ENCODE results near the gene ODC1.

The ODC1 gene

GRCh38 chr2:10407841-10408648, 40.1 kb downstream of the ODC1 start:
- Histone ChIP-seq H3K4me3 (ENCODE audit: insufficient read depth in 1 of 2, low read depth in 1 of 2, low read length in 2 of 2) (no peak overlapping the region), H2AFZ (ENCODE audit: low read depth, low read length) (no peak overlapping the region), H3K27me3 (ENCODE audit: control insufficient read depth in 1 of 2, insufficient read depth in 1 of 2, low read length in 2 of 2) (peaks cover 0 to 6% of the 10 kb centered on the region in 2 experiments), H3K9me3 (ENCODE audit: control insufficient read depth, low read length) (peaks cover 8% of the 10 kb centered on the region), H3K14ac (ENCODE audit: low read length in 2 of 2) (no peak overlapping the region), H3K79me1 (replicated peaks; ENCODE audit: low read length, poor library complexity, severe bottlenecking) (peaks cover 3% of the 10 kb centered on the region), H2AK5ac (ENCODE audit: low read length, severe bottlenecking) (peak overlapping the region; percentile 61), H2BK120ac (ENCODE audit: low read depth, low read length) (no peak overlapping the region), H2BK5ac (ENCODE audit: low read depth, low read length, poor library complexity, severe bottlenecking) (no peak overlapping the region), H3K23ac (ENCODE audit: low read length in 2 of 2) (no peak overlapping the region), H4K8ac (ENCODE audit: low read length) (no peak overlapping the region), H3K4me2 (ENCODE audit: low read length, poor library complexity, severe bottlenecking) (no peak overlapping the region), H3K9ac (ENCODE audit: low read length) (no peak overlapping the region), H2BK15ac (ENCODE audit: low read depth, poor library complexity, severe bottlenecking) (no peak overlapping the region), H3K4ac (ENCODE audit: low read depth in 1 of 2, low read length in 2 of 2) (peak overlapping the region; percentile 35 to 37), H4K91ac (ENCODE audit: low read length) (no peak overlapping the region), H3K4me1 (ENCODE audit: control insufficient read depth, insufficient read depth, low read depth, low read length) (peaks cover 56% of the 10 kb centered on the region), H3K27ac (ENCODE audit: low read length, poor library complexity, severe bottlenecking) (peak overlapping the region; percentile 21), H3K36me3 (ENCODE audit: control insufficient read depth in 1 of 2, insufficient read depth in 2 of 2, low read depth in 1 of 2, low read length in 2 of 2) (peaks cover 0 to 8% of the 10 kb centered on the region in 2 experiments), H3K18ac (ENCODE audit: low read depth in 1 of 2, low read length in 2 of 2) (no peak overlapping the region), H2BK12ac (ENCODE audit: low read length in 2 of 2) (no peak overlapping the region)
- DNase-seq = peak; percentile 54
- 64% methylated on average over 7 of the region's 11 CpGs for WGBS

GRCh38 chr2:10407432-10407831, 40.7 kb downstream of the ODC1 start:
- Histone ChIP-seq H3K27ac (ENCODE audit: low read length, poor library complexity, severe bottlenecking) (no peak overlapping the region), H2BK12ac (ENCODE audit: low read length in 2 of 2) (no peak overlapping the region), H2BK5ac (ENCODE audit: low read depth, low read length, poor library complexity, severe bottlenecking) (no peak overlapping the region), H3K9ac (ENCODE audit: low read length) (no peak overlapping the region), H2BK120ac (ENCODE audit: low read depth, low read length) (no peak overlapping the region), H3K23ac (ENCODE audit: low read length in 2 of 2) (no peak overlapping the region), H3K4me2 (ENCODE audit: low read length, poor library complexity, severe bottlenecking) (no peak overlapping the region), H3K18ac (ENCODE audit: low read depth in 1 of 2, low read length in 2 of 2) (no peak overlapping the region), H3K14ac (ENCODE audit: low read length in 2 of 2) (no peak overlapping the region), H4K91ac (ENCODE audit: low read length) (no peak overlapping the region), H3K36me3 (ENCODE audit: control insufficient read depth in 1 of 2, insufficient read depth in 2 of 2, low read depth in 1 of 2, low read length in 2 of 2) (peaks cover 0 to 8% of the 10 kb centered on the region in 2 experiments), H2BK15ac (ENCODE audit: low read depth, poor library complexity, severe bottlenecking) (no peak overlapping the region), H3K9me3 (ENCODE audit: control insufficient read depth, low read length) (peaks cover 3% of the 10 kb centered on the region), H3K27me3 (ENCODE audit: control insufficient read depth in 1 of 2, insufficient read depth in 1 of 2, low read length in 2 of 2) (peaks cover 0 to 6% of the 10 kb centered on the region in 2 experiments), H3K4me1 (ENCODE audit: control insufficient read depth, insufficient read depth, low read depth, low read length) (peaks cover 57% of the 10 kb centered on the region), H3K4ac (ENCODE audit: low read depth in 1 of 2, low read length in 2 of 2) (no peak overlapping the region), H2AFZ (ENCODE audit: low read depth, low read length) (no peak overlapping the region), H3K4me3 (ENCODE audit: insufficient read depth in 1 of 2, low read depth in 1 of 2, low read length in 2 of 2) (no peak overlapping the region), H4K8ac (ENCODE audit: low read length) (no peak overlapping the region), H3K79me1 (replicated peaks; ENCODE audit: low read length, poor library complexity, severe bottlenecking) (peaks cover 5% of the 10 kb centered on the region), H2AK5ac (ENCODE audit: low read length, severe bottlenecking) (peak overlapping the region; percentile 47)
- DNase-seq = no peak
- WGBS = 94% methylated on average over 3 of the region's 4 CpGs

- no peak for DNase-seq
- WGBS = 95% methylated on average over 17 of the region's 18 CpGs
- peak overlapping the region; percentile 55 for H2AK5ac ChIP-seq (ENCODE audit: low read length, severe bottlenecking)
- no peak overlapping the region for H2BK15ac ChIP-seq (ENCODE audit: low read depth, poor library complexity, severe bottlenecking)
- H3K79me1 ChIP-seq (replicated peaks; ENCODE audit: low read length, poor library complexity, severe bottlenecking) = peaks cover 5% of the 10 kb centered on the region
- no peak overlapping the region for H3K9ac ChIP-seq (ENCODE audit: low read length)
- H2BK12ac ChIP-seq (ENCODE audit: low read length in 2 of 2) = no peak overlapping the region
- H2AFZ ChIP-seq (ENCODE audit: low read depth, low read length) = no peak overlapping the region
- no peak overlapping the region for H3K4me3 ChIP-seq (ENCODE audit: insufficient read depth in 1 of 2, low read depth in 1 of 2, low read length in 2 of 2)
- H2BK5ac ChIP-seq (ENCODE audit: low read depth, low read length, poor library complexity, severe bottlenecking) = no peak overlapping the region
- no peak overlapping the region for H3K18ac ChIP-seq (ENCODE audit: low read depth in 1 of 2, low read length in 2 of 2)
- H3K9me3 ChIP-seq (ENCODE audit: control insufficient read depth, low read length) = no peaks in the 10 kb centered on the region
- H3K27me3 ChIP-seq (ENCODE audit: control insufficient read depth in 1 of 2, insufficient read depth in 1 of 2, low read length in 2 of 2) = peaks cover 0 to 6% of the 10 kb centered on the region in 2 experiments
- H3K36me3 ChIP-seq (ENCODE audit: control insufficient read depth in 1 of 2, insufficient read depth in 2 of 2, low read depth in 1 of 2, low read length in 2 of 2) = peaks cover 0 to 5% of the 10 kb centered on the region in 2 experiments
- no peak overlapping the region for H4K8ac ChIP-seq (ENCODE audit: low read length)
- H2BK120ac ChIP-seq (ENCODE audit: low read depth, low read length) = no peak overlapping the region
- no peak overlapping the region for H4K91ac ChIP-seq (ENCODE audit: low read length)
- no peak overlapping the region for H3K23ac ChIP-seq (ENCODE audit: low read length in 2 of 2)
- H3K4me2 ChIP-seq (ENCODE audit: low read length, poor library complexity, severe bottlenecking) = no peak overlapping the region
- H3K14ac ChIP-seq (ENCODE audit: low read length in 2 of 2) = no peak overlapping the region
- H3K4me1 ChIP-seq (ENCODE audit: control insufficient read depth, insufficient read depth, low read depth, low read length) = peaks cover 62% of the 10 kb centered on the region
- no peak overlapping the region for H3K27ac ChIP-seq (ENCODE audit: low read length, poor library complexity, severe bottlenecking)
- no peak overlapping the region for H3K4ac ChIP-seq (ENCODE audit: low read depth in 1 of 2, low read length in 2 of 2)
These were observed 41.5 kb downstream of the ODC1 start for GRCh38 chr2:10406491-10407188.

GRCh38 chr2:10406016-10406415, 42.1 kb downstream of the ODC1 start:
- no peak overlapping the region for H2BK12ac ChIP-seq (ENCODE audit: low read length in 2 of 2)
- no peak for DNase-seq
- peak overlapping the region; percentile 70 for H2AK5ac ChIP-seq (ENCODE audit: low read length, severe bottlenecking)
- H2BK5ac ChIP-seq (ENCODE audit: low read depth, low read length, poor library complexity, severe bottlenecking) = no peak overlapping the region
- 96% methylated on average over 10 of the region's 10 CpGs for WGBS
- peaks cover 0 to 6% of the 10 kb centered on the region in 2 experiments for H3K27me3 ChIP-seq (ENCODE audit: control insufficient read depth in 1 of 2, insufficient read depth in 1 of 2, low read length in 2 of 2)
- no peak overlapping the region for H3K9ac ChIP-seq (ENCODE audit: low read length)
- no peak overlapping the region for H3K27ac ChIP-seq (ENCODE audit: low read length, poor library complexity, severe bottlenecking)
- no peak overlapping the region for H3K18ac ChIP-seq (ENCODE audit: low read depth in 1 of 2, low read length in 2 of 2)
- no peak overlapping the region for H2AFZ ChIP-seq (ENCODE audit: low read depth, low read length)
- H4K91ac ChIP-seq (ENCODE audit: low read length) = no peak overlapping the region
- no peak overlapping the region for H3K14ac ChIP-seq (ENCODE audit: low read length in 2 of 2)
- peaks cover 5% of the 10 kb centered on the region for H3K79me1 ChIP-seq (replicated peaks; ENCODE audit: low read length, poor library complexity, severe bottlenecking)
- no peak overlapping the region for H4K8ac ChIP-seq (ENCODE audit: low read length)
- no peak overlapping the region for H2BK120ac ChIP-seq (ENCODE audit: low read depth, low read length)
- H3K4me2 ChIP-seq (ENCODE audit: low read length, poor library complexity, severe bottlenecking) = no peak overlapping the region
- no peak overlapping the region for H3K23ac ChIP-seq (ENCODE audit: low read length in 2 of 2)
- H3K9me3 ChIP-seq (ENCODE audit: control insufficient read depth, low read length) = no peaks in the 10 kb centered on the region
- H3K4me1 ChIP-seq (ENCODE audit: control insufficient read depth, insufficient read depth, low read depth, low read length) = peaks cover 58% of the 10 kb centered on the region
- no peak overlapping the region for H3K4me3 ChIP-seq (ENCODE audit: insufficient read depth in 1 of 2, low read depth in 1 of 2, low read length in 2 of 2)
- peak overlapping the region; percentile 64 for H2BK15ac ChIP-seq (ENCODE audit: low read depth, poor library complexity, severe bottlenecking)
- no peak overlapping the region for H3K4ac ChIP-seq (ENCODE audit: low read depth in 1 of 2, low read length in 2 of 2)
- peaks cover 0 to under 1% of the 10 kb centered on the region in 2 experiments for H3K36me3 ChIP-seq (ENCODE audit: control insufficient read depth in 1 of 2, insufficient read depth in 2 of 2, low read depth in 1 of 2, low read length in 2 of 2)

All from mesenchymal stem cell (in vitro differentiated cells and primary cell).